ENCODE results near the gene ITGA2. TPM values are rescaled to one million over a fixed set of nuclear protein-coding genes. Genes with fewer than 3 reads are reported as not detected.

The ITGA2 gene
- total and polyA plus RNA-seq, 2 of the 8 experiments (the other 6 are each of a cell fraction or from before 2014, with no cell fraction given) = 1.4 to 7.7 TPM

GRCh38 chr5:52996979-52997378, 7.8 kb downstream of the ITGA2 start:
- no peaks in the 10 kb centered on the region for H3K23me2 ChIP-seq (ENCODE audit: low read depth, low read length)
- H3K4me1 ChIP-seq (replicated peaks in 1 of 4; ENCODE audit: control insufficient read depth in 3 of 4, insufficient read depth in 4 of 4, low read length in 3 of 4) = no peaks in the 10 kb centered on the region
- H2BK120ac ChIP-seq (replicated peaks; ENCODE audit: low read depth, low read length) = no peak overlapping the region
- no peak overlapping the region for H3K23ac ChIP-seq (ENCODE audit: insufficient read length)
- ChIA-PET CTCF (ENCODE audit: partially characterized antibody) (interaction anchor here (0.8 to 1.4 kb wide), 2 partner anchors 36 to 48 kb away, joined by 3 to 4 read pairs; no protein-coding TSS in a partner anchor), POLR2A (ENCODE audit: partially characterized antibody) (interaction anchor here (1.7 kb wide), 1 partner anchor 18 kb away, joined by 3 read pairs; no protein-coding TSS in a partner anchor)
- FAIRE-seq = no peak
- no peak overlapping the region for H2BK5ac ChIP-seq (ENCODE audit: low read depth, low read length)
- no peak overlapping the region for H3K9ac ChIP-seq (replicated peaks in 1 of 4; ENCODE audit: extremely low read depth in 1 of 4, low read depth in 3 of 4, low read length in 3 of 4)
- no peaks in the 10 kb centered on the region for H3K9me3 ChIP-seq (ENCODE audit: insufficient read depth in 2 of 2, low read depth in 1 of 2, low read length in 1 of 2)
- H3K27ac ChIP-seq (ENCODE audit: low read depth, low read length) = no peak overlapping the region
- no peak overlapping the region for H4K91ac ChIP-seq (replicated peaks; ENCODE audit: insufficient read length, low read length)
- H3K36me3 ChIP-seq (ENCODE audit: control insufficient read depth in 2 of 4, insufficient read depth in 4 of 4, low read length in 3 of 4) = no peaks in the 10 kb centered on the region; a peak in 1 of 8 replicates
- no peaks in the 10 kb centered on the region for H3K79me1 ChIP-seq (ENCODE audit: low read depth, low read length)
- H4K20me1 ChIP-seq (replicated peaks in 1 of 2; ENCODE audit: control insufficient read depth in 1 of 2, insufficient read depth in 2 of 2, low read length in 2 of 2) = no peaks in the 10 kb centered on the region
- no peak overlapping the region for H4K5ac ChIP-seq (ENCODE audit: insufficient read length, low read depth, low read length)
- no peak overlapping the region for H4K8ac ChIP-seq (ENCODE audit: extremely low read depth, insufficient read depth, low read length)
- H2BK12ac ChIP-seq (ENCODE audit: low read depth, low read length) = no peak overlapping the region
- H2AFZ ChIP-seq (ENCODE audit: low read length) = no peak overlapping the region
- H3K4me2 ChIP-seq (ENCODE audit: insufficient read depth in 1 of 2, low read depth in 2 of 2, low read length in 2 of 2) = no peak overlapping the region
- no peak overlapping the region for H3K56ac ChIP-seq (replicated peaks; ENCODE audit: insufficient read length, low read depth, low read length)
- H2BK20ac ChIP-seq (ENCODE audit: low read length) = no peak overlapping the region
- WGBS, 2 experiments (ENCODE audit: extremely low coverage in 1 of 2, insufficient coverage in 1 of 2, insufficient read length in 1 of 2, insufficient replicate concordance in 2 of 2, low coverage in 1 of 2, low lambda C conversion rate in 2 of 2, missing lambda C conversion rate in 1 of 2) = 84% methylated on average over 1 of the region's 1 CpG; no CpG with 5 or more reads in 1 of the 2 experiments
- no peak overlapping the region for H3K4ac ChIP-seq (replicated peaks; ENCODE audit: insufficient read length, low read depth, low read length)
- DNase-seq (ENCODE audit: low read depth in 1 of 2, low spot score in 2 of 2) = no peak
- H3K18ac ChIP-seq (ENCODE audit: extremely low read depth, low read length) = no peak overlapping the region
- no peak overlapping the region for H2BK15ac ChIP-seq (ENCODE audit: low read length)
- no peaks in the 10 kb centered on the region for H3K79me2 ChIP-seq (ENCODE audit: control insufficient read depth in 1 of 2, insufficient read depth in 2 of 2, low read length in 2 of 2)
- no peak overlapping the region for H3K4me3 ChIP-seq (ENCODE audit: extremely low read depth in 1 of 4, insufficient read depth in 2 of 4, low read depth in 3 of 4, low read length in 4 of 4)
- H3K14ac ChIP-seq (ENCODE audit: insufficient read length) = no peak overlapping the region
- H3K27me3 ChIP-seq (replicated peaks in 1 of 4; ENCODE audit: control insufficient read depth in 3 of 4, extremely low read depth in 1 of 4, insufficient read depth in 3 of 4, low read length in 3 of 4) = peaks cover 0 to 2% (median 0%) of the 10 kb centered on the region in 4 experiments; a peak in 1 of 7 replicates
- H2AK5ac ChIP-seq (ENCODE audit: low read depth, low read length) = no peak overlapping the region
- TF ChIP-seq SIRT6 (IDR thresholded peaks at IDR 0.05; ENCODE audit: low read length) (no peak), TEAD4 (IDR thresholded peaks at IDR 0.05; ENCODE audit: low read depth, low read length) (no peak), FOSL1 (IDR thresholded peaks at IDR 0.05; ENCODE audit: insufficient read depth, low read depth, low read length) (no peak), KDM4A (IDR thresholded peaks at IDR 0.05; ENCODE audit: low read depth, low read length, severe bottlenecking) (no peak), NRF1 (IDR thresholded peaks at IDR 0.05; ENCODE audit: low read depth, low read length) (no peak), TCF12 (IDR thresholded peaks at IDR 0.05; ENCODE audit: low read depth, low read length) (no peak), GABPA (IDR thresholded peaks at IDR 0.05; ENCODE audit: borderline replicate concordance, insufficient read depth, low read length) (no peak), CBX5 (IDR thresholded peaks at IDR 0.05; ENCODE audit: low read depth, low read length) (no peak), YY1 (IDR thresholded peaks at IDR 0.05; ENCODE audit: low read depth, low read length) (no peak)
- TF ChIP-seq, protein P1, sequence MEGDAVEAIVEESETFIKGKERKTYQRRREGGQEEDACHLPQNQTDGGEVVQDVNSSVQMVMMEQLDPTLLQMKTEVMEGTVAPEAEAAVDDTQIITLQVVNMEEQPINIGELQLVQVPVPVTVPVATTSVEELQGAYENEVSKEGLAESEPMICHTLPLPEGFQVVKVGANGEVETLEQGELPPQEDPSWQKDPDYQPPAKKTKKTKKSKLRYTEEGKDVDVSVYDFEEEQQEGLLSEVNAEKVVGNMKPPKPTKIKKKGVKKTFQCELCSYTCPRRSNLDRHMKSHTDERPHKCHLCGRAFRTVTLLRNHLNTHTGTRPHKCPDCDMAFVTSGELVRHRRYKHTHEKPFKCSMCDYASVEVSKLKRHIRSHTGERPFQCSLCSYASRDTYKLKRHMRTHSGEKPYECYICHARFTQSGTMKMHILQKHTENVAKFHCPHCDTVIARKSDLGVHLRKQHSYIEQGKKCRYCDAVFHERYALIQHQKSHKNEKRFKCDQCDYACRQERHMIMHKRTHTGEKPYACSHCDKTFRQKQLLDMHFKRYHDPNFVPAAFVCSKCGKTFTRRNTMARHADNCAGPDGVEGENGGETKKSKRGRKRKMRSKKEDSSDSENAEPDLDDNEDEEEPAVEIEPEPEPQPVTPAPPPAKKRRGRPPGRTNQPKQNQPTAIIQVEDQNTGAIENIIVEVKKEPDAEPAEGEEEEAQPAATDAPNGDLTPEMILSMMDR (IDR thresholded peaks at IDR 0.05; ENCODE audit: control extremely low read depth in 1 of 3, insufficient read depth in 1 of 3, low read depth in 1 of 3, low read length in 3 of 3) = no peak
- TF ChIP-seq, protein P2, sequence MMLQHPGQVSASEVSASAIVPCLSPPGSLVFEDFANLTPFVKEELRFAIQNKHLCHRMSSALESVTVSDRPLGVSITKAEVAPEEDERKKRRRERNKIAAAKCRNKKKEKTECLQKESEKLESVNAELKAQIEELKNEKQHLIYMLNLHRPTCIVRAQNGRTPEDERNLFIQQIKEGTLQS (IDR thresholded peaks at IDR 0.05; ENCODE audit: insufficient read depth, low read depth, low read length) = no peak

All from H1 (cell line).